NCI-H524 (cell line): ENCODE measurements around the gene ADAMTS8.

ENCODE experiments used
- DNase-seq, 2 experiments: peaks; one replicate each; lab custom pipeline; 2025; lab: John Stamatoyannopoulos, UW

Gene ADAMTS8

DNA sequence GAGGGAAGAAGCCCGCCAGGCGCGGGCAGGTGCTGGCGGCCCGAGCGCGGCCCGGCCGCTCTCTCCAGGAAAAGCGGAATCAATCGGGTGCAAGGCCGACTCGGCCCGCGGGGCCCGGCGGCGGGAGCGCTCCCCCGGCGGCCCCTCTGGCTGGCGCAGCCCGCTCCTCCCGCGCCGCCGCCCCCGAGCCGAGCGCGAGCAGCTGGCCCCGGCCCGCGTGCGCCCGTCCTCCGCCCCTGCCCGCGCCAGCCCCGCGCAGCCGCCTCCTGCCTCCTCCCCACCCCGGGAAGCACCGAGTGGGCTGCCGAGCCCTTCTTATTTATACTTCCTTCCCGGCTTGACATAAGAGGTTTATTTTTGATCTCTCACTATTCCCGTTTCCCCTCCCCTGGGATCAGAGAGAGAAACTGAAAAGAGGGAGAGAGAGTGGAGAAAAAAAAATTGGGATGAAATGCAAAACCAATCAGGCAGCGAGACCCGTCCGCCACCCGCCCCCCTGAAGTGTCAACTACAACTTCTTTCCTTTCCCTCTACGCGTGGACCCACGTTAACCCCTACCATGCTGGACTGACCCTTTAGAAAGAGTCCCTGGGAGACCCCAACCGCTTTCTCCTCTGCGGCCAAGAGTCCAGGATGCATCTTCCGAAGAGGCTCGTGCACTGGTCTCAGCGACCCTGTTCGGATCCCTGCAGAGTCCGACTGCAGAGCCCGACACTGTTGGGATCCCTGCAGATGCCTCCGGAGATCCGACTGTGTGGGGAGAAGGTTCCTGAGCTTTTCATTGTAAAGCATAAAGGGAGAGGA lies at the start of gene ADAMTS8:
TSS of gene ADAMTS8 (minus strand) at position 294 of the 804 bp plus-strand sequence. CDS start 323 bp downstream, outside the sequence.
- peak in 1 of 2 experiments; percentile 58 for DNase-seq

DNA sequence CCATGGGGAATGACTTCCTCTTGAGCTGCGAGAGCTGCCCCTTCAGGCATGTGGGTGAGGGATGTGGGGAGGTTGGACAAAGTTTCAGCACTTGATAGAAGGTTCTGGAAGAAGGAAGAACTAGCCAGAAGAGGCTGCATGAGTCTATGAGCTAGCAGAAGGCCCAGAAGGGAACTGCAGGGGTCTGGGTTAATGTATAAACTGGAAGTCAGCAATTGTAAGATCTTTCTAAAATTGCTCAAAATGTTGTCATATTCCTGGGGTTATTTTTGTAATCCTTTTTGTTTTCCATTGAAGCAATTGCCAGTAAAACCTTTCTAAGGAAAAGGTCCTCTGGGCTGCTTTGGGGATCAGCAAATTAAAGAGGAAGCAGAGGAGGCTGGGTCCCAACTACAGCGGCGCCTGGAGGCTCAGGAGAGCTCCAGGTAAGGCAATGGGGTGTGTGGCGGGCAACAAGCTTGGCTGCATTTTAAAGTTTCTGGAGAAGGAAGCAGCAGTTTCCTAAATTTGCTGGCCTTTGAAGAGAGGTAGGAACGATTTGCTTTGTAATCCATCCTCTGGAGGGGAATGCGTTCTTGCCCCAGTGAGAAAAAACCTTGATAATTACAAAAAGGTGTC lies 49.3 kb upstream of the ADAMTS8 start:
- no peak for DNase-seq

DNA sequence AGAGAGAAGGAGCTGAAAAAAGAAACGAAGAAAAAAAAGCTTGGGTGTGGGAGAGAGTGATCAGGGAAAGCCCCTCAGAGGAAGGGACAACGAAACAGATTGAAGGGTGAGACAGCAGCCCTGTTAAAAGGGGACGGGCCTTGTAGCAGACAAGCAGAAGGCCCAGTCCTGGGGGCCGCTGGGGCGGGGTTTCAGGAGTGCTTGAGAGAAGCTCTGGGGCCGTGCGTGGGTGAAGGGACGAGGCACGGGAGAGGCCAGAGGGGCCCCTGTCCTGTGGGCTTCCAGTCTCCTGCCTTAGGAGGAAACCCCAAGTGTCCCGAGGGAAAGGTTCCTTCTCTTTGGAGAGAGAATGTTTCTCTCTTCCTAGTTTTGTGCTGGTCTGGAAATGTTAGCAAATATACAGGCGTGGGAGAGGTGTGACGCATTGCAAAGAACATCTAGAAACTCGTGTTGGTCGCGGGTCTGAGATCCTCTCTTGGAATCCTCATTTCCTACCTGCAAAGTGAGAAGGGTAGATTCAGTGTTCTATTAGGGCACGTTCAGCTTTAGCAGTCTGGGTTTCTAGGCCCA lies 48.6 kb upstream of the ADAMTS8 start:
- no peak for DNase-seq

- DNase-seq = no peak
Measured at GRCh38 chr11:130476200-130476921, 48.0 kb upstream of the ADAMTS8 start.

DNA sequence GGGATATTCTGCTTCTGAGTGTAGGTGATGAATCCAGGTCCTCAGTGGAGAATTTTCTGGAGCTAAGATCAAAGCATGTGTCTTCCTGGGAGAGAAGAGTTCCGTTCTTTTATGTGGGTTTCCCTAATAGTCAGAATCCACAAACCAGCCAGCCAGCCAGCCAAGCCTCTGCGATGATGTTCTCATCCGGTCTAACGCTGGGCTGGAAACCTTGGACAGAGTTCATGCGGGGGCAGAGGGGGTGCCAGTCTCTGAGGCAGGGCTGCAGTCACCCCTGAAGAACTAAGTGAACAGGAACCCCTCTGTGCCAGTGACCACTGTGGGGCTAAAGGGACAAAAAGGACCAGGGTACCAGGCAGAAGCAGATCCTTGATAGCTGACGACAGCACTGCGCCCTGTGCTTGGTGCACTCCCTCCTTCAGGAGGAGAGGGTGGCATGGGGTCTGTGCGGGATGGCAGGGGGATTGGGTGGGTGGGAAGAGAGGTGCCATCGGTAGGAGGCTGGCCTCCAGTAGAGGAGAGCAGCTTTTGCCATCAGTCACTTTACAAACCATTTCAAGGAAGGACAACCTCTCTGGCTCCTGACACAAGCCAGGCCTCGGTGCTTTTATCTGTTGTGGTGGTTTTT lies 47.1 kb upstream of the ADAMTS8 start:
- no peak for DNase-seq

- DNase-seq = no peak
Measured at GRCh38 chr11:130474637-130475400, 46.4 kb upstream of the ADAMTS8 start.

DNA sequence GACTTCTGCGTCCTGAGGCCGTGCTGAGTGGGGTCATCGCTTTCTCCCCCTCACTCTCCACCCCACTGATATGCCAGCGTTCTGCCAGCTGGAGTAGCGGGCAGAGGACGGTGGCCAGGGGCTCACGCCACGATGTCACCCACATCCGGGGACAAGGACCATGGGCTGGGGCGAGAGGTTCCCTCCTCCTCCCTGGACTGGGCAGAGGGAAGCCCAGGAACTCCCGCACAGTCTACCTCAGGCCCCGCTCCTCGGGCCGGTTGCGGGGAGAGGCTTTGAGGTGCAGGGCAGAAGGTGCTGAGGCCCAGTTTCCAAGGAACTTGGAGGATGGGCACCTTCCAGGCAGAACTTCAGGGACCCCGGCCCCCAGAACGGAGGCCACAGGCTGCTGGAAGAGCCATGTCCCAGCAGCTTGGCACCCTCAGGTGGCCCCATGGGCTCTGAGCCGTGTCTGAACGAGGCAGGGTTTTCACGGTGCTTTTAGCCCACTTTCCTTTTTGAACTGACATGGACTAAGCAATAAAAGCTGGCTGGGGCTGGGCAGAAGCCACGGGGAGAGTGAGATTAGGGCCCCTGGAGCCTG lies 45.5 kb upstream of the ADAMTS8 start:
- DNase-seq = no peak

GRCh38 chr11:130473056-130473794 lies 44.8 kb upstream of the ADAMTS8 start:
- no peak for DNase-seq

- DNase-seq = no peak
Measured at GRCh38 chr11:130472434-130472961, 44.1 kb upstream of the ADAMTS8 start.

DNA sequence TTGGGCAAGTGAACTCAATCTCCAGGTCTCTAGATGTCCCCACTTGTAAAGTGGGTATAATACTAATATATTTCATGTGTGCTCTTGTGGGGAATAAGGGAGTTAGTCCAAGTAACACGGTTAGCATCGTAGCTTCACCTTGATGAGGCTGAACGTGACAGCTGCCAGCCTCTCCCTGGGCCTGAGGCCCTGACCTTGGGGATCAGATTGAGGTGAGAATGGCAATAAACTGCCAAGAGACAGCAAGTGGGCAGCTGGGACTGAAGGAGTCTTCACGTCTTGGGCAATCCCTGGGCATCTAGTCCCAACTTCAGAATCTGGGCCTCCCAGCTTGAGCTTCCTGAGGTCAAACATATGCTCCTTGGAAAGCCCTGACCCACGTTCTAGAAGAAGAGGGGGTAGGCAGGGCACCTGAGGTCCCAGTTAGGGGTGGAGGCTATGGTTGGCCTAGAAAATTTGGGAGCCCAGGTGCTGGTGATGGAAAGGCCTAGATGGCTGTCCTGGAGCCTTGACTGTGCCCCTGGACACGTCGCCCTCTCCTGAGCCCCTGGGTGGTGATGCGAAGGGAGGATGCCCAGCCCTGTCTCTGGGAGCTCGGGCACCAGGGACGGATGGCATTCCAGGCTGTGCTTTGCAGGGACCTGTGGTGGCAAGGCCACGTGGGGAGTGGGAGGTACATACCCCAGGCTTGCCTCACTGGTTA lies 43.5 kb upstream of the ADAMTS8 start:
- no peak for DNase-seq

DNA sequence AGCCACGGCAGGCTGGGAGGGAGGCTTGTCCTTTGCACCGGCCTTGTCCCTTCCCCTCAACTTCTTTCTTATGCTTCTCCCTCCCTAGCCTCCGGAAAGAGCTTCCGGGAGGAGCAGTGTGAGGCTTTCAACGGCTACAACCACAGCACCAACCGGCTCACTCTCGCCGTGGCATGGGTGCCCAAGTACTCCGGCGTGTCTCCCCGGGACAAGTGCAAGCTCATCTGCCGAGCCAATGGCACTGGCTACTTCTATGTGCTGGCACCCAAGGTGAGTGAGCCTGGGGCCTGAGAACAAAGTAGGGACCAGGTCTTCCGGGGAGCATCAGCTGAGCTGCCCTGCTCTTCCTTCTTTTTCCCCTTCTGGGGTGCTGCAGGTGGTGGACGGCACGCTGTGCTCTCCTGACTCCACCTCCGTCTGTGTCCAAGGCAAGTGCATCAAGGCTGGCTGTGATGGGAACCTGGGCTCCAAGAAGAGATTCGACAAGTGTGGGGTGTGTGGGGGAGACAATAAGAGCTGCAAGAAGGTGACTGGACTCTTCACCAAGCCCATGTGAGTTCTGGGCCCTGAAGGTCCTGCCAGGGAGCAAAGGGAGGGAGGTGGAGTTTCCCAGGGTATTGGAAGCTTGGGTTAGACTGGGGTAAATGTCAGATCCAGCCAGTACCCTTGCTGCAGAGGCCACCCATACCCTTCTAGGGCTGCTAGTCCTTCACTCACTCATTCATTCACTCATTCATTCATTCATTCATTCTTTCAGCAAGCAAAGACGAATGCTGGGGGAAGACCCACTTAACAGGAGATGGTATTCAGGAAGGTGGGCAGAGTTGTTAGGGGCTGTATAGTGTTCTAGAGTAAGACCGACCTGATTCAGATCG lies 42.7 kb upstream of the ADAMTS8 start:
- no peak for DNase-seq

- no peak for DNase-seq
Measured at GRCh38 chr11:130469181-130469580, 40.8 kb upstream of the ADAMTS8 start.

DNA sequence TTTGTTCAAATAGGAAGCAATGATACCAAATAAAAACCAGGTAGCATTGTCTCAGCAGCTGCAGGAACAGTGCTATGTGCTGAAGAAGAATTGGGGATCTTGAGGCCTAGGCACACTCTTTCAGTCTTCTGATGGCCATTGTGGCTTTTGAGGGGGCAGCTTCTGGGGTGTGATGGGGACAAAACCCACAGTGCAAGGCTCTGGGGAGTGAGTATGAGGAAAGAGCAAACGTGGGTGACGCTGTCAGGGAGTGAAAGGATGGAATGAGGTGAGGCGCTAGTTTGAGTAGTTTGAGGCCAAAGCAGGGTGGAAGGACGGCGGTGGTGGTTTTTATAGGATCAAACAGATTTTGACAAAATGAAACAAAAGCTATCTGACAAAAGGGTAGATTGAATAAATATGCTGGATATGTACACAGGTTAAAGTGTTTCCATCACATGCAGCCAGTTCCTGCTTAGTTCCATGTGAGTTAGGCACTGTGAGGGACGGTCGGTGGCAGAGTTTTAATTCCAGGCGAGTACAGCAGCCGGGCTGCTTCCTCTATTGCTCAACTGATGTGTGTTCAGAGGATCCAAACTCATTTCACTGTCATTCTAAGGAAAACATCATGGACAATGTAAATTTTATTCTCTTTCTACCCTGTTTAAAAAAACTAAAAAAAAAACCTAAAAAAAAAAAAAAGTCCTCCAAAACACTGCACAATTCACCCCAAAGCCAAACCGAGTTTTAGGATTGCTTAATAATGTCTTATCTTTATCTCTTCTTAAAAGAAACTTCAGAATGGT lies 38.9 kb upstream of the ADAMTS8 start:
- DNase-seq = no peak

DNA sequence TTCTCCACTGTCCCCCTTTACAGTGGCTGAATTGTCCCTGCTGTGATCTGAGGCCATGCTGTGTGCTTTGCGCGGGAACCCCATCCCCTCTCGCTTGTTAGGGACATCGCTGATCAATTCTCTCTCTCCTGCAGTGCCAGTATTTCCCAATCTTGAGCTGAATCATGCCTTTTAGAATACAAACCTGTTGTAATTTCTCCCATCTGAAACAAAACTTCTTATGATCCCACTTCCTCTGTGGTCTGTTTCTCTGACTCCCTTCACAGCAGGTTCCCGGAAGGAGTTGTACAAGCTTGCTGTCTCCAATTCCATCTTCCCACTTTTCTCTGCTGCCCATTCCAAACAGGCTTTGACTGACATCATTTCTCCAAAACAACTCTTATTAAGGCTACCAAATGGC lies 36.9 kb upstream of the ADAMTS8 start:
- DNase-seq = no peak

- DNase-seq = no peak
Measured at GRCh38 chr11:130464291-130464812, 35.9 kb upstream of the ADAMTS8 start.

- DNase-seq = no peak
Measured at GRCh38 chr11:130462931-130463330, 34.5 kb upstream of the ADAMTS8 start.
